WTC11 (cell line): ENCODE results near the gene SCN8A. TPM values are rescaled to one million over a fixed set of nuclear protein-coding genes. Genes with fewer than 3 reads are reported as not detected.

ENCODE experiments used
- ATAC-seq: fragments of 200-7000 bp; cut with Tn5 transposase; 2 replicates; pipeline ENCODE4 v1.10.0; 2021; ENCODE audit warnings: mild to moderate bottlenecking, moderate library complexity
- CTCF ChIA-PET: fragments of 300-600 bp; sonication (Branson Sonifier 250); formaldehyde crosslinking; loops from one replicate; lab custom pipeline; 2021; ENCODE audit warnings: antibody characterized with exemption; lab: Charles Lee
- POLR2A ChIA-PET: fragments of 350-600 bp; sonication (Branson Sonifier 250); formaldehyde crosslinking; loops from one replicate; lab custom pipeline; 2021; ENCODE audit warnings: antibody characterized with exemption; lab: Charles Lee
- DNase-seq: peaks from one replicate; pipeline ENCODE4 v3.0.0; 2021; ENCODE audit warnings: low spot score
- H3K27ac Mint-ChIP-seq: 2 replicates; pipeline ENCODE4 v1.8.0; 2021; ENCODE audit warnings: mixed read lengths
- H3K27me3 Mint-ChIP-seq: 2 replicates; pipeline ENCODE4 v1.8.0; 2021; ENCODE audit warnings: low read depth, mild to moderate bottlenecking, moderate library complexity, mixed read lengths
- H3K36me3 Mint-ChIP-seq: 2 replicates; pipeline ENCODE4 v1.8.0; 2021; ENCODE audit warnings: mixed read lengths
- H3K4me1 Mint-ChIP-seq: 2 replicates; pipeline ENCODE4 v1.8.0; 2022; ENCODE audit warnings: mixed read lengths
- H3K4me3 Mint-ChIP-seq: 2 replicates; pipeline ENCODE4 v1.8.0; 2021; ENCODE audit warnings: mild to moderate bottlenecking, moderate library complexity, mixed read lengths
- H3K9me3 Mint-ChIP-seq: 2 replicates; pipeline ENCODE4 v1.8.0; 2021; ENCODE audit warnings: mixed read lengths
- CTCF ChIP-seq: fragments of 200-600 bp; IDR thresholded peaks from 2 replicates; pipeline ENCODE4 v1.8.0; 2022; ENCODE audit warnings: antibody characterized with exemption
- GRHL2 ChIP-seq: fragments of 250-450 bp; sonication (Bioruptor Pico); IDR thresholded peaks from 2 replicates; pipeline ENCODE4 v1.8.0; 2022; ENCODE audit warnings: mild to moderate bottlenecking, moderate library complexity; ENCODE audit not compliant: insufficient replicate concordance, severe bottlenecking
- MYBL2 ChIP-seq: sonication (generic); formaldehyde crosslinking; IDR thresholded peaks from 2 replicates; pipeline ENCODE4 v1.8.1; 2023; ENCODE audit warnings: mild to moderate bottlenecking, moderate library complexity, missing genetic modification reagents
- NFE2L1 ChIP-seq: sonication (generic); formaldehyde crosslinking; IDR thresholded peaks from 2 replicates; pipeline ENCODE4 v1.8.1; 2023; ENCODE audit warnings: missing genetic modification reagents
- RORB ChIP-seq: fragments of 250-450 bp; sonication (Bioruptor Pico); IDR thresholded peaks from 2 replicates; pipeline ENCODE4 v1.9.0; 2021; ENCODE audit warnings: mild to moderate bottlenecking
- SMAD4 ChIP-seq: sonication (generic); formaldehyde crosslinking; IDR thresholded peaks from 2 replicates; pipeline ENCODE4 v1.8.0; 2022; ENCODE audit warnings: mild to moderate bottlenecking, missing genetic modification reagents
- SP1 ChIP-seq: sonication (generic); formaldehyde crosslinking; conservative IDR thresholded peaks from 2 replicates; pipeline ENCODE4 v1.8.1; 2022; ENCODE audit warnings: missing genetic modification reagents
- TEAD1 ChIP-seq: sonication (generic); formaldehyde crosslinking; IDR thresholded peaks from 2 replicates; pipeline ENCODE4 v1.8.0; 2022; ENCODE audit warnings: mild to moderate bottlenecking, missing genetic modification reagents
- ZNF232 ChIP-seq: sonication (generic); formaldehyde crosslinking; IDR thresholded peaks from 2 replicates; pipeline ENCODE4 v1.8.0; 2022; ENCODE audit warnings: mild to moderate bottlenecking, missing genetic modification reagents
- ZNF425 ChIP-seq: fragments of 250-450 bp; sonication (Bioruptor Pico); conservative IDR thresholded peaks from 2 replicates; pipeline ENCODE4 v1.9.0; 2021; ENCODE audit warnings: mild to moderate bottlenecking
- ZSCAN18 ChIP-seq: fragments of 250-450 bp; sonication (Bioruptor Pico); IDR thresholded peaks from 2 replicates; pipeline ENCODE4 v2.1.2; 2022; ENCODE audit warnings: mild to moderate bottlenecking, moderate library complexity
- total RNA-seq: library from RNA; stranded (reverse); gene quantifications from 3 replicates; pipeline ENCODE4 v1.2.3, GENCODE V29; 2021
- TF ChIP-seq, protein P1 (sequence below): fragments of 250-450 bp; sonication (Bioruptor Pico); IDR thresholded peaks from 2 replicates; pipeline ENCODE4 v1.8.0; 2021; ENCODE audit warnings: mild to moderate bottlenecking
- TF ChIP-seq, protein P2 (sequence below): sonication (generic); formaldehyde crosslinking; conservative IDR thresholded peaks from 2 replicates; pipeline ENCODE4 v1.8.1; 2022; ENCODE audit warnings: mild to moderate bottlenecking, missing genetic modification reagents
- TF ChIP-seq, protein P3 (sequence below): sonication (generic); formaldehyde crosslinking; IDR thresholded peaks from 2 replicates; pipeline ENCODE4 v1.8.1; 2022; ENCODE audit warnings: mild to moderate bottlenecking, missing genetic modification reagents, moderate library complexity, borderline replicate concordance
- TF ChIP-seq, protein P4 (sequence below): sonication (generic); formaldehyde crosslinking; IDR thresholded peaks from 2 replicates; pipeline ENCODE4 v1.8.0; 2023; ENCODE audit warnings: missing genetic modification reagents

Gene SCN8A
- total RNA-seq, 1 experiment from 2014 or later, result 14.4 TPM

GRCh38 chr12:51752234-51752889, 161.3 kb downstream of the SCN8A start (continued):
- TF ChIP-seq ZNF425 (CRISPR knock-in tag) (no peak), CTCF (no peak)
- TF ChIP-seq, protein P1, sequence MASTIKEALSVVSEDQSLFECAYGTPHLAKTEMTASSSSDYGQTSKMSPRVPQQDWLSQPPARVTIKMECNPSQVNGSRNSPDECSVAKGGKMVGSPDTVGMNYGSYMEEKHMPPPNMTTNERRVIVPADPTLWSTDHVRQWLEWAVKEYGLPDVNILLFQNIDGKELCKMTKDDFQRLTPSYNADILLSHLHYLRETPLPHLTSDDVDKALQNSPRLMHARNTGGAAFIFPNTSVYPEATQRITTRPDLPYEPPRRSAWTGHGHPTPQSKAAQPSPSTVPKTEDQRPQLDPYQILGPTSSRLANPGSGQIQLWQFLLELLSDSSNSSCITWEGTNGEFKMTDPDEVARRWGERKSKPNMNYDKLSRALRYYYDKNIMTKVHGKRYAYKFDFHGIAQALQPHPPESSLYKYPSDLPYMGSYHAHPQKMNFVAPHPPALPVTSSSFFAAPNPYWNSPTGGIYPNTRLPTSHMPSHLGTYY, result no peak
- TF ChIP-seq, all 79 proteins: peak for 0

DNA sequence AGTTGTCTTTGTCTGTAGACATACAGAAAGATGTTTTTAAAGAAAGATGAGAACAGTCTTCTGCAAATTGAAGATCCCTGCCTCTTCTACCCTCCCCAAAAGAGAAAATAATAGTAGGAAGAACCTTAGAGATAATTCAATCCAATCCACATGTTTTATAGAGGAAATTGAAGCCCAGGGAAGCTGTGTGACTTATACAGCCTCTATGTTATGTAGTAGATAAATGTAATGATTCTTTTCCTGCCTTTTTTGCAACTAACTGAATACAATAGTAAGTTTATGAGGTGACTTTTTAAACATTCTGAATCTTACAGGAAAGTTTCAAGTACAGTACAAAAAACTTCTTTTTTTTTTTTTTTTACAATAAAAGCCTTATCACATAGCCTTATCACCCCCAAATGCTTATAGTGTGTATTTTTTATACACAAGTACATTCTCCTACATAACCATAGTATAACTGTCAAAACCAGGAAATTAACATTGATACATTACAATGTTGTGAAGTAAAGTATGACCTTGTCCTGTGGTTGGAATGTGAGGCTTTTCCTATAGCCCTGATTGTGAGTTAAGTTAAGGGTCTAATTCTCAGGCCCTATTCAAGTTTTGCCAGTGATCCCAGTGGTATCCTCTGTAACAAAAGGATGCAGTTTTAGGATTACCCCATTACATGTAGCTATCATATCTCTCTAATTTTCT, 163.1 kb downstream of the SCN8A start:
- H3K27me3 Mint-ChIP-seq, result no peaks in the 10 kb centered on the region
- ChIA-PET CTCF (no interaction called here), POLR2A (no interaction called here)
- TF ChIP-seq, protein P2, sequence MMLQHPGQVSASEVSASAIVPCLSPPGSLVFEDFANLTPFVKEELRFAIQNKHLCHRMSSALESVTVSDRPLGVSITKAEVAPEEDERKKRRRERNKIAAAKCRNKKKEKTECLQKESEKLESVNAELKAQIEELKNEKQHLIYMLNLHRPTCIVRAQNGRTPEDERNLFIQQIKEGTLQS, result no peak
- no peak for TF ChIP-seq TEAD1 (CRISPR knock-in tag)
- no peak for TF ChIP-seq RORB
- no peak for TF ChIP-seq ZNF425 (CRISPR knock-in tag)
- TF ChIP-seq, protein P3, sequence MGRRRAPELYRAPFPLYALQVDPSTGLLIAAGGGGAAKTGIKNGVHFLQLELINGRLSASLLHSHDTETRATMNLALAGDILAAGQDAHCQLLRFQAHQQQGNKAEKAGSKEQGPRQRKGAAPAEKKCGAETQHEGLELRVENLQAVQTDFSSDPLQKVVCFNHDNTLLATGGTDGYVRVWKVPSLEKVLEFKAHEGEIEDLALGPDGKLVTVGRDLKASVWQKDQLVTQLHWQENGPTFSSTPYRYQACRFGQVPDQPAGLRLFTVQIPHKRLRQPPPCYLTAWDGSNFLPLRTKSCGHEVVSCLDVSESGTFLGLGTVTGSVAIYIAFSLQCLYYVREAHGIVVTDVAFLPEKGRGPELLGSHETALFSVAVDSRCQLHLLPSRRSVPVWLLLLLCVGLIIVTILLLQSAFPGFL, result no peak
- no peak for TF ChIP-seq SP1
- no peak for TF ChIP-seq MYBL2 (CRISPR knock-in tag)
- TF ChIP-seq, all 79 proteins: peak for 0
- ATAC-seq (no peak), DNase-seq (no peak)
- Mint-ChIP-seq H3K4me1 (peaks cover 6% of the 10 kb centered on the region), H3K4me3 (no peak overlapping the region), H3K36me3 (peaks cover 11% of the 10 kb centered on the region), H3K27ac (no peak overlapping the region), H3K9me3 (no peaks in the 10 kb centered on the region)

DNA sequence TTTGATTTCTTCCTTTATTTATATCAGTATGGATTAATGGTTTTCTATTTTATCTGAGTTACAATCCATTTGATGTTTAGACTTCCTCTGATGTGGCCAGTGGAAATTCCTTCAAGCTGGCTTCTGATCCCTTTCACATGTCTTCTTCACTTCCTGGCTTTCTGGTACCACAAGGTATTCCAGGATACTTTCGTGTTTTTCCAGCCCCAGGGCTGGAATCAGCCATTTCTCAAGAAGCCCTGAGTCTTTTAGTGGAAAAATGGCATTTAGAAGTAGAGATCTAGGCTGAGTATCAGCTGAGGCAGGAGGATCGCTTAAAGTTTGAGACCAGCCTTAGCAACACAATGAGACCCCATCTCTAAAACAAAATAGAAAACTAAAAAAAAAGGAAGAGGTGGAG, 164.2 kb downstream of the SCN8A start:
- Mint-ChIP-seq H3K9me3 (no peaks in the 10 kb centered on the region), H3K27ac (no peak overlapping the region), H3K27me3 (no peaks in the 10 kb centered on the region), H3K4me3 (no peak overlapping the region), H3K4me1 (peaks cover 6% of the 10 kb centered on the region), H3K36me3 (peaks cover 11% of the 10 kb centered on the region)
- ATAC-seq (no peak), DNase-seq (no peak)
- POLR2A ChIA-PET, result interaction anchor here (0.6 kb wide), 1 partner anchor 414 kb away, joined by 3 read pairs; no protein-coding TSS in a partner anchor
- CTCF ChIA-PET, result no interaction called here
- TF ChIP-seq SMAD4 (CRISPR knock-in tag) (no peak), NFE2L1 (CRISPR knock-in tag) (no peak), GRHL2 (CRISPR knock-in tag) (no peak), CTCF (no peak), MYBL2 (CRISPR knock-in tag) (no peak), ZSCAN18 (CRISPR knock-in tag) (no peak), ZNF232 (CRISPR knock-in tag) (no peak)
- TF ChIP-seq, protein P4, sequence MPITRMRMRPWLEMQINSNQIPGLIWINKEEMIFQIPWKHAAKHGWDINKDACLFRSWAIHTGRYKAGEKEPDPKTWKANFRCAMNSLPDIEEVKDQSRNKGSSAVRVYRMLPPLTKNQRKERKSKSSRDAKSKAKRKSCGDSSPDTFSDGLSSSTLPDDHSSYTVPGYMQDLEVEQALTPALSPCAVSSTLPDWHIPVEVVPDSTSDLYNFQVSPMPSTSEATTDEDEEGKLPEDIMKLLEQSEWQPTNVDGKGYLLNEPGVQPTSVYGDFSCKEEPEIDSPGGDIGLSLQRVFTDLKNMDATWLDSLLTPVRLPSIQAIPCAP, result no peak
- TF ChIP-seq, protein P1, result no peak
